ENCODE measurements around the gene HLA-E. TPM values are rescaled to one million over a fixed set of nuclear protein-coding genes. Genes with fewer than 3 reads are reported as not detected.
"Not testable (repeated sequence)": the region's sequence is repeated elsewhere in the genome, so short reads cannot be mapped to it uniquely, and the experiment has no call there.

HLA-E gene
- total and polyA plus RNA-seq, 5 experiments from 2014 or later, result 1,291 to 2,977 (median 2,699) TPM

GRCh38 chr6:30481965-30482644 lies 7.2 kb upstream of the HLA-E start:
- peak overlapping the region in 2 of 10 donors; percentile 67 to 69 for H3K27ac Mint-ChIP-seq
- H3K4me1 Mint-ChIP-seq, result peaks cover 15 to 29% (median 27%) of the 10 kb centered on the region in 4 donors
- peak; percentile 83 to 87 for ATAC-seq
- H3K27me3 Mint-ChIP-seq, result peaks cover 32 to 51% (median 43%) of the 10 kb centered on the region in 5 donors
- H3K4me3 Mint-ChIP-seq, result peak overlapping the region in 6 of 10 donors; percentile 15 to 53 (median 39)
- POLR2A ChIA-PET, result interaction anchor here (0.8 to 6.8 kb wide), 11 partner anchors 10 to 240 kb away, joined by 3 to 45 read pairs (median 5); partner anchors contain the start of genes ABCF1 and ATAT1
- H3K36me3 Mint-ChIP-seq, H3K9me3 Mint-ChIP-seq: not testable (repeated sequence)
- DNase-seq, result peak; percentile 71 to 92 (median 80)

DNA sequence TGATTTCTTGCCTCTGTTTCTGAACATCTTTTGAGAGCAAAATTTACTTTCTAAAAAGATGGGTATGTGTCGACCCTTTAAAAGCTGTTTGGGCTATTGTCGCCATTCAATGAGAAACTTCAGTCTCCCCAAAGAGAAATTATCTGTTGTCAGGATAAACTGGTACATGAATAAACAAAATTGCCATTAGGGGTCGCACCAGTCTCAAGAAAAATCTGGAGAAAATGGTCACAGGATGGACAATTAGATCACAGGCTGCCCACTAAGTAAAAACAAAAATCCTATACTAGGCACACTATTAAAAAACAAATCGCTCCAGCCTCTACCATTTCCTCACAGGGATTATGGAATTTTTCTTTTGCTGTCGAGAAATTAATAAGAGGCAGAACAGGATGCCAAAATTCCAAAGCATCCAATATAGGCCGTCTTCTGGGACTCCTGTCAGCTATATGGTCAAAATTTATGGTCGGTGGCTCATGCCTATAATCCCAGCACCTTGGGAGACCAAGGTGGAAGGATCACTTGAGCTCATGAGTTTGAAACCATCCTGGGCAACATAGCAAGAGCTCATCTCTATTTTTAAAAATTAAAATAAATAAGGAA lies 5.5 kb upstream of the HLA-E start:
- POLR2A ChIA-PET, result interaction anchor here (0.6 to 6.8 kb wide), 16 partner anchors 8 to 245 kb away, joined by 3 to 45 read pairs (median 4); partner anchors contain the start of genes MRPS18B and PPP1R10
- Mint-ChIP-seq H3K4me1 (peaks cover 21 to 38% (median 35%) of the 10 kb centered on the region in 4 donors), H3K27ac (peak overlapping the region in 2 of 10 donors; percentile 19 to 23), H3K4me3 (no peak overlapping the region), H3K9me3 (no peaks in the 10 kb centered on the region), H3K36me3 (no peaks in the 10 kb centered on the region), H3K27me3 (peaks cover 16 to 34% (median 28%) of the 10 kb centered on the region in 5 donors)
- ATAC-seq (no peak), DNase-seq (peak in 4 of 10 donors; percentile 38 to 62 (median 54))

DNA sequence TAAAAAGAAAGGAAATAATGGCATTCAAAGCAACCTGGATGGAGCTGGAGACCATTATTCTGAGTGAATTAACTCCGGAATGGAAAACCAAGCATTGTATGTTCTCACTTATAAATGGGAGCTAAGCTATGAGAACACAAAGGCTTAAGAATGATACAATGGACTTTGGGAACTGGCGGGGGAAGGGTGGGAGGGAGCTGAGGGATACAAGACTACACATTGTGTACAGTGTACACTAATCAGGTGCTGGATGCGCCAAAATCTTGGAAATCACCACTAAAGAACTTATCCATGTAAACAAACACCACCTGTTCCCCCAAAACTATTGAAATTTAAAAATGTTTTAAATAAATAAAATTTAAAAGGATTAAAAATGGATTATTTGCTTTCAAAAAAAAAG lies 4.1 kb upstream of the HLA-E start:
- no peak overlapping the region for H3K4me3 Mint-ChIP-seq
- peaks cover 11 to 20% (median 18%) of the 10 kb centered on the region in 5 donors for H3K27me3 Mint-ChIP-seq
- H3K36me3 Mint-ChIP-seq, result peaks cover 4 to 8% (median 7%) of the 10 kb centered on the region in 3 donors
- DNase-seq (no peak), ATAC-seq (no peak)
- H3K9me3 Mint-ChIP-seq, result no peaks in the 10 kb centered on the region
- H3K4me1 Mint-ChIP-seq, result peaks cover 26 to 43% (median 40%) of the 10 kb centered on the region in 4 donors
- no peak overlapping the region for H3K27ac Mint-ChIP-seq
- POLR2A ChIA-PET, result interaction anchor here (1.0 to 6.8 kb wide), 6 partner anchors 7 to 133 kb away, joined by 3 to 45 read pairs (median 8); partner anchors contain the start of gene MRPS18B

- POLR2A ChIA-PET, result interaction anchor here (0.8 to 12.2 kb wide), 7 partner anchors 19 to 83 kb away, joined by 3 to 540 read pairs (median 12); partner anchors contain the start of gene ABCF1
- H3K9me3 Mint-ChIP-seq, result no peaks in the 10 kb centered on the region
- ATAC-seq (no peak), DNase-seq (no peak)
- H3K36me3 Mint-ChIP-seq, result peaks cover 22 to 35% (median 29%) of the 10 kb centered on the region in 3 donors
- H3K27ac Mint-ChIP-seq, result peak overlapping the region in 9 of 10 donors; percentile 80 to 97 (median 89)
- H3K4me1 Mint-ChIP-seq, result peaks cover 23 to 50% (median 39%) of the 10 kb centered on the region in 4 donors
- H3K27me3 Mint-ChIP-seq, result peaks cover 0 to 2% (median 0%) of the 10 kb centered on the region in 5 donors
- H3K4me3 Mint-ChIP-seq, result peak overlapping the region; percentile 40 to 88 (median 60)
Measured at GRCh38 chr6:30487926-30488325, 1.4 kb upstream of the HLA-E start.

DNA sequence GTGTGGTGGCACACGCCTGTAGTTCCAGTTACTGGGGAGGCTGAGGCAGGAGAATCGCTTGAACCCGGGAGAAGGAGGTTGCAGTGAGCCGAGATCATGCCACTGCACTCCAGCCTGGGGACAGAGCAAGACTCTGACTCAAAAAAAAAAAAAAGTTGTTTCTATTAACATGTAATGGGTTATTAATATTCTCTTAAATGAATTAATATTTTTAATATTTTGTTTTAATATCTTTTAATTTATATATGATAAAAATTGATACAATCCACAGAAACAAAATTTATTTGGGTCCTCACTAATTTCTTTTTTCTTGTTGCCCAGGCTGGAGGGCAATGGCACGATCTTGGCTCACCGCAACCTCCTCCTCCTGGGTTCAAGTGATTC lies 620 bp upstream of the HLA-E start:
- H3K9me3 Mint-ChIP-seq, H3K27me3 Mint-ChIP-seq, ATAC-seq, DNase-seq: not testable (repeated sequence)
- H3K4me3 Mint-ChIP-seq, result peak overlapping the region; percentile 95 to 100 (median 99)
- H3K27ac Mint-ChIP-seq, result peak overlapping the region; percentile 97 to 100 (median 98)
- peaks cover 28 to 56% (median 43%) of the 10 kb centered on the region in 4 donors for H3K4me1 Mint-ChIP-seq
- POLR2A ChIA-PET, result interaction anchor here (0.8 to 12.2 kb wide), 6 partner anchors 18 to 52 kb away, joined by 3 to 540 read pairs (median 24); no protein-coding TSS in a partner anchor
- peaks cover 22 to 41% (median 29%) of the 10 kb centered on the region in 3 donors for H3K36me3 Mint-ChIP-seq

DNA sequence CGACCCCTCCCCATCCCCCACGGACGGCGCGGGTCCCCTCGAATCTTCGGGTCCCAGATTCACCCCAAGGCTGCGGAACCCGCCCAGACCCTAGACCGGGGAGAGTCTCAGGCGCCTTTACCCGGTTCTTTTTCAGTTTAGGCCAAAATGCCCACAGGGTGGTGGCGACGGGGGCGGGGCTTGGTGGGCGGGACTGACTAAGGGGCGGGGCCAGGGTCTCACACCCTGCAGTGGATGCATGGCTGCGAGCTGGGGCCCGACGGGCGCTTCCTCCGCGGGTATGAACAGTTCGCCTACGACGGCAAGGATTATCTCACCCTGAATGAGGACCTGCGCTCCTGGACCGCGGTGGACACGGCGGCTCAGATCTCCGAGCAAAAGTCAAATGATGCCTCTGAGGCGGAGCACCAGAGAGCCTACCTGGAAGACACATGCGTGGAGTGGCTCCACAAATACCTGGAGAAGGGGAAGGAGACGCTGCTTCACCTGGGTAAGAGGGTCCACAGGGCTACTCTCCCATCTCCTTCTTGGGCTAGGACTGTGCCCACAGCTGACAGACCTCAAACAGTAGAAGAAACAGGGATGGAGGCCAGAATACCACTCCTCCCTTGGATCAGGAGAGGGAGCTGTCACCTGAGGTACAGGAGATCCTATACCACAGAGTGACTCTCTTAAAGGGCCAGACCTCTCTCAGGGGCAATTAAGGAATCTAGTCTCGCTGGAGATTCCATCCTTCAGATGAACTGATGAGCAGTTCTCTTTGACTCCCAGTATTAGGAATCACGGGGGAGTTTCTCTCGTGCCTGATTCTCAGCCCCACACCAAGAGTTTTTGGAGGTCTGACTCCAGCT lies 942 bp downstream of the HLA-E start:
- Mint-ChIP-seq H3K27me3 (no peaks in the 10 kb centered on the region), H3K36me3 (peaks cover 22 to 52% (median 31%) of the 10 kb centered on the region in 3 donors)
- peak; percentile 50 to 52 for ATAC-seq

GRCh38 chr6:30491291-30491953 lies 2.1 kb downstream of the HLA-E start:
- not testable (repeated sequence) for DNase-seq, ATAC-seq, H3K27me3 Mint-ChIP-seq, H3K9me3 Mint-ChIP-seq
- POLR2A ChIA-PET, result interaction anchor here (0.6 to 12.2 kb wide), 20 partner anchors 9 to 864 kb away, joined by 3 to 540 read pairs (median 10); partner anchors contain the start of genes ABCF1, GNL1, MDC1 and PRR3
- peak overlapping the region; percentile 84 to 100 (median 98) for H3K27ac Mint-ChIP-seq
- peak overlapping the region; percentile 95 to 100 (median 99) for H3K4me3 Mint-ChIP-seq
- H3K4me1 Mint-ChIP-seq, result peaks cover 47 to 82% (median 69%) of the 10 kb centered on the region in 4 donors
- peaks cover 22 to 52% (median 31%) of the 10 kb centered on the region in 3 donors for H3K36me3 Mint-ChIP-seq

More for the DNA sequence above, 942 bp downstream of the HLA-E start:
- peak; percentile 70 to 92 (median 80) for DNase-seq
- POLR2A ChIA-PET, result interaction anchor here (0.9 to 12.2 kb wide), 16 partner anchors 8 to 231 kb away, joined by 3 to 540 read pairs (median 11); partner anchors contain the start of genes ABCF1, GNL1, MDC1 and MRPS18B
- Mint-ChIP-seq H3K27ac (peak overlapping the region; percentile 97 to 100 (median 98)), H3K9me3 (no peaks in the 10 kb centered on the region), H3K4me1 (peaks cover 38 to 70% (median 58%) of the 10 kb centered on the region in 4 donors), H3K4me3 (peak overlapping the region; percentile 95 to 100 (median 99))

- H3K27me3 Mint-ChIP-seq, result no peaks in the 10 kb centered on the region
- peak overlapping the region; percentile 95 to 100 (median 99) for H3K4me3 Mint-ChIP-seq
- POLR2A ChIA-PET, result interaction anchor here (0.6 to 12.2 kb wide), 21 partner anchors 10 to 863 kb away, joined by 3 to 540 read pairs (median 10); partner anchors contain the start of genes ABCF1, GNL1, PRR3 and TUBB
- peak overlapping the region; percentile 84 to 100 (median 98) for H3K27ac Mint-ChIP-seq
- DNase-seq (peak in 5 of 10 donors; percentile 18 to 46 (median 35)), ATAC-seq (peak in 1 of 2 donors; percentile 4)
- no peaks in the 10 kb centered on the region for H3K9me3 Mint-ChIP-seq
- H3K36me3 Mint-ChIP-seq, result peaks cover 22 to 52% (median 31%) of the 10 kb centered on the region in 3 donors
- H3K4me1 Mint-ChIP-seq, result peaks cover 54 to 86% (median 76%) of the 10 kb centered on the region in 4 donors
Measured at GRCh38 chr6:30491991-30492952, 3.0 kb downstream of the HLA-E start.

- H3K27me3 Mint-ChIP-seq, result no peaks in the 10 kb centered on the region
- H3K9me3 Mint-ChIP-seq, result no peaks in the 10 kb centered on the region
- H3K4me1 Mint-ChIP-seq, result peaks cover 52 to 87% (median 77%) of the 10 kb centered on the region in 4 donors
- peaks cover 22 to 52% (median 31%) of the 10 kb centered on the region in 3 donors for H3K36me3 Mint-ChIP-seq
- peak overlapping the region; percentile 87 to 100 (median 95) for H3K27ac Mint-ChIP-seq
- ATAC-seq (peak in 1 of 2 donors; percentile 12), DNase-seq (peak in 5 of 10 donors; percentile 38 to 55 (median 50))
- POLR2A ChIA-PET, result interaction anchor here (0.6 to 12.2 kb wide), 17 partner anchors 11 to 377 kb away, joined by 3 to 540 read pairs (median 10); partner anchors contain the start of genes GNL1, MDC1, PPP1R10 and PRR3
- H3K4me3 Mint-ChIP-seq, result peak overlapping the region; percentile 81 to 100 (median 98)
Measured at GRCh38 chr6:30493643-30494250, 4.4 kb downstream of the HLA-E start.
